GM21825 (cell line): Measurements from ENCODE around the gene TPD52L2.

Source experiments
- ATAC-seq: cut with Tn5 transposase; IDR thresholded peaks from one replicate; pipeline ENCODE4 v1.9.1; 2021; ENCODE audit warnings: mild to moderate bottlenecking, moderate library complexity; ENCODE audit not compliant: unreplicated experiment

Gene TPD52L2

DNA sequence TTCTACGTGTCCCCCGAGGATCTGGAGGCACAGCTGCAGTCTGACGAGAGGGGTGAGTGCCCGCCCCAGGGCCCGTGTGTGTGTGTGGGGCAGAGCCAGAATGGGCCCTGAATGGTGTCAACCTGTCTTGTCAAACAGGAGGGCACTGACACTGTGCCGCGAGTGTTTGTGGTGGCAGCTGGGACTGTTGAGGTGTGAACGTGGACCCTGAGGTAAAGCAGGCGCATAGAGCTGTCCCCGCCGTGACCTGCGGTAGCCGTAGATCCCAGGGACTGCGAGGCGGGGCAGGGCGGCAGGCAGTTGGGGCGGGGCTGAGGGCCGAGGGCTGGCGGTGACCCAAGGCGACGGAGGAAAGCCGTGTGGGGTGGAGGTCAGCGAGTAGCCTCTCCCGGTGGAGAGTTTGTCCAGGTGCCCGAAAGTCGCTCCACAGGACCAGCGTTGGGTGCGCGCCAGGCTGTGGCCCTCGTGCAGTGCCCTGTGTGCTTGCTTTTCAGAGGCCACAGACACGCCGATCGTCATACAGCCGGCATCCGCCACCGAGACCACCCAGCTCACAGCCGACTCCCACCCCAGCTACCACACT lies 66.0 kb downstream of the TPD52L2 start:
- ATAC-seq, result no peak

DNA sequence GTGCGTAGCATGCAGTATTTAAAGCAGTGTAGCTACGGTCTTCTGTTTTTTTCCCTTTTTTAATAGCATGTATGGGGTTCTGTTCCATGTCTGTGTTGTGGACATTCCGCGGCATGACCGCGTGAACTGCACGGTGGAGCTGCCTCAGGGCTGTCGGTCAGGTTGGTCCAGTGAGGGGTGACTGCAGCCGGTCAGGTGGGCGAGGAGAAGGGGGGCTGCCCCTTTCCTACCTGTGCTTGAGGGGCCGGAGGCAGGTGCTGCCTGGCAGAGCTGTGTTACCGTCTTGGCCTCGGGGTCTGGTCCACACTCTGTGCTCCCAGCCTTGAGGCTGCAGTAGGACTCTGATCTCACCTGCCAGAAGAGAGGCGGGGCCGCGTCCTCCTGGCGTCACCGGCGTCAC lies 66.7 kb downstream of the TPD52L2 start:
- no peak for ATAC-seq

DNA sequence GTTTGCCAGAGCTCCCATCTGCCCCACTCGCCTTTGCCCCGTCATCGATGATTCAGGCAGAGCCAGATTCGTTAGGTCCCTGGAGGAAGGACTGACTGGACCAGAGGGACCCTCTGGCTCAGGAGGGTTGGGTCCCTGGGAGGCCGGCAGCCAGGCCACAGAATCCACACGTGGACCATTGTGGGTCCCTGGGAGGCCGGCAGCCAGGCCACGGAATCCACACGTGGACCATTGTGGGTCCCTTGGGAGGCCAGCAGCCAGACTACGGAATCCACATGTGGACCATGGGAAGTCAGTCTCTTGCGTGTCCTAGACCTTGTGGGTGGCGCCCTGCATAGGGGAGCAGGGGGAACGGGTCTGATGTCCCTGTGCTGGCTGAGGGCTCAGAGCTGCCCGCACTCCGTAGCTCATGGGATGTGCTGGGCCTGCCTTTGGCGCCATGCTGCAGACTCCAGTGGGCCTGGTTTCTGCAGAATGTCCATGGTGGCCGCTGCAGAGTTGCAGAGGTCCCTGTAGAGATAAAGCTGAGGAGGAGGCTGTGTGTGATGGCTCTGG lies 67.6 kb downstream of the TPD52L2 start:
- ATAC-seq, result no peak

DNA sequence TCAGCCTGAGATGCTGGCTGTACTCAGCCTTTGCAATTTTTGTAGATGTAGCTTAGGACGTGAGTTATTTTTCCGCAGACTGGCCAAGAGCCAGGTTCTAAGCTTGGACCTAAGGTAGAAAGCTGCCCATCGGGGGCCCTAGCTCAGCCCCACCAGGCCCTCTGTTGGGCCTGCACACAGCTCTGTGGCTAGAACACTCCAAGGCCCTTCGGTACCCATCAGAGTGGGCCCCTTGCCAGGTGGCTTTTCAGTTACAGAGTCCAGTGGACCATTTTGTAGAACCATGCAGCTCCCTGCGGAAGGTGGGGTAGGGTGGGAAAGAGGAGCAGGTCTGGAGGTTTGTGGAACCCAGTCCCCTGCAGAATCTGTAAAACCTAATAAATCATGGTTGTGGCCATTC lies 68.6 kb downstream of the TPD52L2 start:
- ATAC-seq, result no peak

DNA sequence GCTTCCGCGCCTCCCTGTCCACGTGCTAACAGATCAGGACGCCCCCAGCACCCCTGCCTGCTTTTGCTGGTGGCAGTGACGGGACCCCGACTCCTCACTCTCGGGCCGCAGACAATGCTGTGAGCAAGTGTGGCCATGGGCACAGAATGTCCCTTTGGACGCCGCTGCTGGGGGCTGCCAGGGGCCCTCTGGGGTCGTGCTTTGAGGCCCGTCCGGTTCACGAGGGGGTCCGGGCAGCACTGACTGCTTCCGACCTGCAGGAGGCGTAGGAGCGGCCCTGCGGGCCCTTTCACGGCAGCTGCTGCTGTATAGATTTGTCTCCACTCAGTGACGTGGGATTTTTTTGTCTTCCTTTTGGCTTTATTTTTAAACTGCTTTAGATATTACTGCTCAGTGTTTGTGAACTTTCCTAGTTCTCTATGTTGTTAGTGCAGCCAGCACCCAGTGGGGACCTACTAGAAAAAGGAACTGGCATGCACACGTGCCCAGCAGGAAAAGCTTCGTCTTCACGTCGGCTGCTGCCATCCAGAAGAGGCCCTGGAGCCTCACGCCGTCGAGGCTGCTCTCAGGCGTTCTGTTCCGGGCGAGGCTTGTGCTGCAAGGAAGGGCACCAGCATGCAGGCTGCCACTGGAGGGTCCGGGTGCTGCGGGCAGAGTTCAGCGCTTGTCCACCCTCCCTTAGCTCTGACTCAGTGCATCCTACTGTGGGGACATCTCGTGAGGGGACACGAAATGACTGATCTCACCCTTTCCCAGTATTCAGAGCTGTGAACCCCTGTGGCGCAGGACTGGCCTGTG lies 69.4 kb downstream of the TPD52L2 start:
- ATAC-seq, result no peak

DNA sequence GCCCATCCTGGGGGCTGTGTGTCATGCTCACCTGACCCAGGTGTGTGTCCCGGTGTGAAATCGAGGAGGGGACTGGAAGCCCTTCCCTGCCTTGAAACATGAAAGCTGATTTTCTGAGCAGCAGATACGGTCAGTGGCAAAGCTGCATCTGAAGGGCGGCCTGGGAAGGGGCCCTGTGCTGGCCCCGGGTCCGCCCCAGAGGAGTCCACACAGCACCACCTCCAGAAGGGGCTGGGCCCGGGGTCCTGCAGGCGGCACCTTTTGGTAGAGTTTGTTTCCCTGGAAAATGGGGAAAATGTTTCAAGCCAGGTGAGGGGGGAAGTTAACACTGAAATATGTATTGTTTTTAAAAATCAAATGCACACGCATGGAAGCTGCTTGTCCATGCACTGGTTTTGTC lies 70.4 kb downstream of the TPD52L2 start:
- no peak for ATAC-seq

DNA sequence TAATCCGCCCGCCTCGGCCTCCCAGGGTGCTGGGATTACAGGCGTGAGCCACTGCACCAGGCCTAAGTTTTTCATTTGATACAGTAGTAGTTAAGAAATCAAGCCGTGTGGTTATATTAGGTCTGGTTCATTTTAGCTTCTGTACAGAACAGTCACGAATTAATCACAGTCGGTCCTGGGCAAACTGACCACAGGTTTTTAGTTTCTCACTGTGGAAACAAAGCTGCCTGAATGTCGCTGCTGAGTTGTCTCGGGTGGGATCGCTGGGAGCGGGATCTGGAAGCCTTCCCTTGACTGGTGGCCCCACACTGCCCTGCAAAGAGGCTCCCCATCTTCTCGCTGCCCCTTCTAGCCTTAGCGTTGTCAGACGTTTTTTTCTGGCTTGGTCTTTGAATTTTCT lies 72.5 kb downstream of the TPD52L2 start:
- ATAC-seq, result no peak

DNA sequence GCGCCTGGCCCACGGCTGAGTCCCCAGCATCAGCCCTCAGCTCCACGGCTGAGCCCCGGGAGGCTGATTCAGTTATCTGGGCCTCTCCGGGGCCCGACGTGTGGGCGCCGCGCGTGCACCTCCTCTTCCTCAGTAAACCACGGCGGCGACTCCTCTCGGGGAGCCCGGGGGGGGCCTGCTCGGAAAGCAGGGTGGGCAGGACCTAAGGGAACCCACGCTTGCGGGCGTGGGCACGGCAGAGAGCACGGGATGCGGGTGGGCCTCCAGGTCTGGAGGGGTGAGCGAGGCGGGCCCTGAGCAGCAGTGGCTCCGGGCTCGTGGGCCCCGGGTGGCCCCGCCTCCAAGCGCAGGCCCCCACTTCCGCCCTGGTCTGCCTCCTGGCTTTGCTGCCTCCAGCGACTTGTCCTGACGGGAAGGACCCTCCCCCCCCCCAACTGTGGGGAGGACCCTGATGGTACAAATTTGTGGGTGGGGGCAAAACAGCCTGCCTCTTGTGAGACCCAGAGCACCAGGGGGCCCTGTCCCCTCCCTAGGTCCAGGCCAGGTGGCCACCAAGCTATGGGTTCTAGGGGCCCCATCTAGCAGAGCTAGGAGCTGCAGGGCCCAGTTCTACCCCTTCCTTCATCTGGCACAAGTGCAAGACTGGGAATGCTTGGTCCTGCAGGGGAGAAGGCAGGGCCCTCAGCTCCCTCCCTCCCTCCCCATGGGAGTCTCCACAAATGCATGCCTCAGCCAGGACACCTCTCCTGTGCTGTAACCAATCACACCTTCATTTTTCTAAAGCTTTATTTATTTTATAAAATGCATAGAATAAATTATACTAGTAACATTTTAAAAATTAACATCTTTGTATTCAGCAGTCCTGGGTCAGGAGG lies 74.2 kb downstream of the TPD52L2 start:
- ATAC-seq, result no peak

DNA sequence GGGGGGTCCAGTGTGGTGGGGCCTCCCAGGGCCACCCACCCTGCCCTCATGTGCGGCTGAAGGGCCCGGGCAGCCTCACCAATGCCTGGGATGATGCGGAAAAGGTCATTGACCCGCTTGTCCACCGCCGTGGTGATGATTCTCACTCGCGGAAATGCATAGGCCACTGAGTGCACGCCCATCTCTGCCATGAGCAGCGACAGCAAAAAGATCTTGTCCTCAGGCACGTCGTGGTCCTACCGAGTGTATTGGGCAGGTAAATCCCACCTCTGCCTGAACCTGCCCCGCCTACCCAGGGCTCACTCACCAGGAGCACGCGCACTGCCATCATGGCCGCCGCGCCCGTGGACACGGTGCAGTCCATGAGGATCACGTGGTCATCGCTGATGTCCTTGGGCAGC lies 75.0 kb downstream of the TPD52L2 start:
- no peak for ATAC-seq

DNA sequence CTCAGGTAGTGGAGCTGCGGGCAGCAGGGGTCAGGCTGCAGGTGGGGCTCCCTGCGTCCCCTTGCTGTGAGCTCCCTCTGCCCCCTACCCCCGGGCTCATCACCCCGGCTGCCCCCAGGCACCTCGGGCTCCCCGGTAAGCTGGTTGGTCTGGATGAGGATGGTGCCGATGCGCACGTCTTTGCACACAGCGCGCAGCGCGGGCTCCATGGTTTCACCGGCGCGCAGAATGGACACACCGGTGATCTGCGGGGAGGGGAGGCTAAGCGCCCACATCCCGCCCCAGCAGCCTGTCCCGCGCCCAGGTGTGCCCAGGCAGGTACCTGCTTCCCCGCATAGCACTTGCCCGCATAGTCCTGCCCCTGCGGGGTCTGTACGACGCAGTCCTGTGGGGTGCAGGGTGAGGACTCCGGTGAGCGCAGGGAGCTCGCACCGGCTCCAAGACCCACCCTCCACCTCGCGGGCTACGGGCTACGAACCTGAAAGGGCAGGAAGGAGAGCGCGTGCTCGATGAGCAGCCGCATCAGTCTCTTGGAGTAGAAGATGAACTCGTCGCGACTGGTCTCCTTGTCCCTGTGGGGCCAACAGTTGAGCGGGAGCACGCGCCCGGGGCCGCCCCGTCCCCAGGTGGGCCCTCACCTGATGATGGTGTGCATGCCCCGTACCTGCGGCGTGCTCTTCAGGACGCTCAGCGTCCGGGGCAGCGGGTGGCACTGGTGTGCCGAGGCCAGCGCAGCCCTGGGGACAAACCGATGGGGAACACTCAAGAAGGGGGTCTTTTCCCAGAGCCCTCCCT lies 75.6 kb downstream of the TPD52L2 start:
- ATAC-seq, result no peak
